HT-29 (cell line): Measurements from ENCODE around the gene MICALL1. TPM values are rescaled to one million over a fixed set of nuclear protein-coding genes. Genes with fewer than 3 reads are reported as not detected.
"Not testable (repeated sequence)": the region's sequence is repeated elsewhere in the genome, so short reads cannot be mapped to it uniquely, and the experiment has no call there.

Experiments
- DNase-seq: peaks from one replicate; pipeline ENCODE4 v3.0.0-alpha.2; 2015; ENCODE audit warnings: low spot score
- total RNA-seq: library from RNA; depleted of rRNA; stranded (reverse); fragments of >200 nt; shearing (Covaris generic); gene quantifications from 2 replicates; pipeline ENCODE4 v1.2.3, GENCODE V29; 2014

The MICALL1 gene
- total RNA-seq, 1 experiment from 2014 or later: 23.7 TPM

DNA sequence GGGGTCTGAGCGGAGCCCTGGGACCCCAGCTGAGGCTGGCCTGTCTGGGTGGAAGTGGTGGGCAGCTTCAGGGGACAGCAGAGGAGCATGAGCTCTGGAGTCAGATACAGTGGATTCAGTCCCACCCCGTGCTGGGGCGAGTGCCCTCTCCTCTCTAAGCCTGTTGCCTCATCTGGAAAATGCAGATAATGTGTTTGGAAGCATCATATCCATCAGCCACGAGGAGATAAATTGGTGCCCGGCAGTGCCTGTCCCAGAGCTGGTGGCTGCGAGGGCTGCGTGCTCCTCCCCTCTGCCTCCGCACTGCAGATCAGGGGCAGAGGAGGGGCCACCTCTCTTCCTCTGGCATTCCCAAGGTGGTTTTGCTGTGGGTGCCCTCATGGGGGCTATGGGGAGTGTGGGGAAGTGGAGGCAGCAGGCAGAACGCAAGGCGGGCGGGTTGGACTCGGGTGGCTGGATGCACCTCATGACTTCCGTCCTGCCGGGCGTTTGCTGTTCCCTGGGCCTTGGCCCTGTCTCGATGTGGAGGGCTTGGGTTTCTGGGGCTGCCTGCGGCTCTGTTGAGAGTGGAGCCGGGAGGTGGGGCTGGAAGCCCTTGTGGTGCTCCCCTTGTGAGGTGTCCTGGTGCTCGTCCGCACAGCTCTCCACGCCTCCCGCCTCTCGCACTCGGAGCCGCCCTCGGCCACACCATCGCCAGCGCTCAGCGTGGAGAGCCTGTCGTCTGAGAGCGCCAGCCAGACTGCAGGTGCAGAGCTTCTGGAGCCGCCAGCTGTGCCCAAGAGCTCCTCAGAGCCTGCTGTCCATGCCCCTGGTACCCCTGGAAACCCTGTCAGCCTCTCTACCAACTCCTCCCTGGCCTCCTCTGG is 20.9 kb downstream of the MICALL1 start:
- DNase-seq: no peak

DNA sequence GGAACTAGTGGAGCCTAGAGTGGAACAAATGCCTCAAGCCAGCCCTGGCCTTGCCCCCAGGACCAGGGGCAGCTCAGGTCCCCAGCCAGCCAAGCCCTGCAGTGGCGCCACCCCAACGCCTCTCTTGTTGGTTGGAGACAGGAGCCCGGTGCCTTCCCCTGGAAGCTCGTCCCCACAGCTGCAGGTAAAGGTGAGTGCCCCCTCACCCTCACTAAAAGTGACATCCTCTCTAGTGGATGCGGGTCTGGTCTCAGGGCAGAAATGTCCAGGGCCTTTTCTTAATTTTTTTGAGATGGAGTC is 21.5 kb downstream of the MICALL1 start:
- DNase-seq: no peak

DNA sequence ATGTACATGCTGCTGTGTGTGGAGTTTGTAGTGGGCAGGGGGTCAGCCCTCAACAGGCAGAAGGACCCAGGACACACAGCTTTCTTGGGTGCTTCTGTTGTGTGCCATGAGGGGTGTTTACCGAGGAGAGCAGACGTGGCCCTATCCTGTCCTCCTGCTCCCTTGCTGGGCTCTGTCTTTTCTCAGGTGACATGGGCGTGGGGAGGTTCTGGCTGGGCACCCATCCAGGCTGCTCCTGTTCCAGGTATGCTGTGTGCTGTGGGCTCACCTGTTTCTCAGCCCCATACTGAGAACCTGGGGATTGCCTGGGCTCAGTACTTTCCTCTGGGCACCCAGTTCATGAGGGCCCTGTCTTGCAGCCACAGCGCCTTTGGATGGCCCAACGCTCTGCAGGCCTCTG is 23.3 kb downstream of the MICALL1 start:
- DNase-seq: no peak

DNA sequence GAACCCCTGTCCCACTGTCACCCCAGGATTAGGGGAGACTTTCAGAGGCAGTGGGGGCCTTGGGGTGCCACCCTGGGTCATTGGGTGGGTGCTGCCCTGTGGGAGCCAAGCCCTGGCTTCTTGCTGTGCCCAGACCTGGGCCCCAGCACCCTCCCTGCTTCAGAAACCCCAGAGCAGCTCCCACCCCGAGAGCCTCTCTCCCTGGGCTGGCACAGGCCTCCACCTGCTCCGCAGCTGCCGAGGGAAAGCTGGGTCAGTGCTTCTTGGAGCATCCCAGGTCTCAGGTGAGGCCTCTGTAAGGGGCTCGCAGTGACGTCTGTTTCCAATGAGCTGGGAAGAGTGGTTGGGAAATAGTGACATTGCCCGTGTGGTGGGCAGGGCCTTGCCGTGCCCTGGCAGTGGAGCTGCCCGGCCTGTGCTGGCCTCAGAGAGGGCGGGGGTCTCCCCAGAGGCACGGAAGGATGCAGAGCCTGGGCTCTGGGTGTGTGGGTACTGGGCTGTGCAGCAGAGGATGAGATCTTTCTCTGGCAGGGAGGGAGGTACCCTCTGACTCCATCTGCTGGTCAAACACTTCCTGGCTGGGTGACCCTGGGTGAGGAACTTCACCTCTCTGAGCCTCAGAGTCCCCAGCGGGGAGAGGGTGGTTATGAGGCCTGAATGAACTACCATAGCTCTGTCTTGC is 24.3 kb downstream of the MICALL1 start:
- no peak for DNase-seq

DNA sequence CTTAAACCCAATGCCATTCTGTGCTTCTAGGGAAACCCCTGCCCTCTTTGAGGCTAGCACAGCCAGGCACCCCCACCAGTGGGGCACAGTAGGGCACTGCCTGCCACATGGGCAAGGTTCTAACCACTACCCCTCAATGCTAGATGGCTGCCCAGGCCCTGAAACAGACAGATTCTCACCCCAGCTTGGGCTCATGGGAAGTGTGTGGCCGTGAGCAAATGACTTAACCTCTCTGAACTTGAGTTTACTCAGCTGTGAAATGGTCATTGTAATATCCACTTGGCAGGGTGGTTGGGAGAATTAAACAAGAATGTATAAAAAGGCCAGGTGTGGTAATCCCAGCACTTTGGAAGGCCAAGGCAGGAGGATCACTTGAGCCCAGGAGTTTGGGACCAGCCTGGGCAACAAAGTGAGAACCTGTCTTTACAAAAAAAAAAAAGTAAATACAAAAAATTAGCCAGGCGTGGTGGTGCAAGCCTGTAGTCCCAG is 24.9 kb downstream of the MICALL1 start:
- DNase-seq: no peak

DNA sequence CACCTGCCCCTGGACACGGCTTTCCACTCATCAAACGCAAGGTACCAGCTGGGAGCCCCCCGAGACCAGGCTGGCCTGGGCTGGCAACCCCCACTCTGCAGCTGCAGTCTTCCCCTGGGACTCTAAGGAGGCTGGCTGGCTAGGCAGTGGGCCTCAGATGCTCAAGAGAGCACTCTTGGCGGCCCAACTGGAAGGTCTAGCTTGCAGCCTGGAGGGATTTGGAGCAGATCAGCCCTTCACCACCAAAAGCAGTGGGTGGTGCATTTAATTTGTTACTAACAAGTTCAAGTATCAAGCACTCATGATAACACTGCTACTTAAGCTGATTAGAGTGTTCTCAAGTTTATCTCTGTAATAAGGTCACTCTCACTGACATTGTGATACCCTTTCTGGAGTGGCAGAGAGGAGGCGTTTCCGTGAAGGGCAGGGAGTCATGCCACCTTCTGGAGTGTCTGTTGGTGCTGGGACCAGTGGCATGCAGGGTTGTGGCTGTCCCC is 25.8 kb downstream of the MICALL1 start:
- no peak for DNase-seq

DNA sequence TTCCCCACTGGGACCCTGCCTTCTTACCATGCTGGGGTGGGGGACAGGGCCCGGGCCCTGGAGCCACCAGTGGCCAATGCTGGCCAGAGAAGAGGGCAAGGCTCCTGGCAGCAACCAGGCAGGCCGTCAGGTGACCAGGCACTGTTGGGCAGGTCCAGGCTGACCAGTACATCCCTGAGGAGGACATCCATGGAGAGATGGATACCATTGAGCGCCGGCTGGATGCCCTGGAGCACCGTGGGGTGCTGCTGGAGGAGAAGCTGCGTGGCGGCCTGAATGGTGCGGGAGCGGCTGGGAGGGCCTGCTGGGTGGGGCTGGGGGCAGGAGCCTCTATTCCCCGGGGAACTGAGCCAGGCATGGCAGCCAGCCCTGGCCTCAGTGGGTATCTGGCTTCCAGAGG is 26.3 kb downstream of the MICALL1 start:
- no peak for DNase-seq

DNA sequence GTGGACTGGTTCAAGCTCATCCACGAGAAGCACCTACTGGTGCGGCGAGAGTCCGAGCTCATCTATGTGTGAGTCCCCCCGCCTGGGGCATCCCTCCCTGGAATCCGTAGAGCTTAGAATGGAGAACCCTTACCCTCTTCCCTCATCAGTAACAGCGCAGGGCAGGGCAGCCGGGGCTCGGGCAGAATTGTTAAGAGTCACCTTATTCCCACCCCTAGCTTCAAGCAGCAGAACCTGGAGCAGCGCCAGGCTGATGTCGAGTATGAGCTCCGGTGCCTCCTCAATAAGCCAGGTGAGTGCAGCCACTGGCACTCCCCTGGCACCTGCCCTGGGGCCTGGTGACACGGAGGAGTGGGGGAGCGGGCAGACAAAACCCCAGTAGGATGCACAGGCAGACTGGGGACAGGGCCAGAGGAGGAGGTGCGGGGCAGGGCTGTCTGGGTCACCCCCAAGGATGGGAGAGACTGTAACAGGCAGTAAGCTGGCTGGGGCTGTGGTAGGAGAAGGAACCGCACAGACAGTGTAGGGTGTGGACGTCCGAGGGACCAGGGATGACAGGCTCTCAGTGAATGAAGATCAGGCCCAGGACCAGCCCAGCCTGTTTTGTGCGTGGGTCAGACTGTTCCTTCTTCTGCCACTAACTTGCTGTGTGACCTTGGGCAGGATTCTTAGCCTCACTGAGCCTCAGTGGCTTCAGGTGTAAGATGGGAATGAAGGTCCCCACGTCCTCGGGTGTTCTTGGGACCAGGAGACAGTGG is 26.9 kb downstream of the MICALL1 start:
- no peak for DNase-seq

DNA sequence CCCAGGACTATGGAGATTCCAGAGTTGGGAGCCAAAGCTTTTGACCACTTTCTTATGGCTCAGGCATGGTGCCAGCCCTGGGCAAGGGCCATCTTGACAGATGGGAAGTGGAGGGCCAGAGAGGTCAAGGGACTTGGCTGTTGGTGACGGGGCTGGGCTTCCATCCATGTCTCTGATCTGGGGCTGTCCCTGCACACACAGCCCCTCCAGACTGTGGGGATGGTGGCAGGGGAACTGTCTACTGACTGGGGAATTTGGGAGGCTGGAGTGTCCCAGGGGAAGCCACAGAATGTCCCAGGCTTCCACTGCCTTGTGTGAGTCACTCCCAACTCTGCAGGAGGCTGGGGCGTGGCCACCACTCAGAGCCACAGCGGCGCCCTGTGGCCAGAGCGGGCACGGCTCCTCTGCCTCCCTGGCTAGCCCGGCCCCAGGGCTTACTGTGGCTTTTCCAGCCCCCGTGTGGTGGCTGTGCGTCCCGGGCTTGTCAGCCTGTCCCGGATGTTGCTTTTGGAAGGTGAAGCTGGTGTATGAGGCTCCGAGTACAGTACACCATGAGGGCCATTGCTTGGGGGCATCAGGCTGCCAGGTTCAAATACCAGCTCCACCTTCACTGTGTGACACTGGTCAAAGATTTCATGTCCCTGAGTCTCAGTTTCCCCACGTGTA is 27.7 kb downstream of the MICALL1 start:
- DNase-seq: peak; percentile 90

DNA sequence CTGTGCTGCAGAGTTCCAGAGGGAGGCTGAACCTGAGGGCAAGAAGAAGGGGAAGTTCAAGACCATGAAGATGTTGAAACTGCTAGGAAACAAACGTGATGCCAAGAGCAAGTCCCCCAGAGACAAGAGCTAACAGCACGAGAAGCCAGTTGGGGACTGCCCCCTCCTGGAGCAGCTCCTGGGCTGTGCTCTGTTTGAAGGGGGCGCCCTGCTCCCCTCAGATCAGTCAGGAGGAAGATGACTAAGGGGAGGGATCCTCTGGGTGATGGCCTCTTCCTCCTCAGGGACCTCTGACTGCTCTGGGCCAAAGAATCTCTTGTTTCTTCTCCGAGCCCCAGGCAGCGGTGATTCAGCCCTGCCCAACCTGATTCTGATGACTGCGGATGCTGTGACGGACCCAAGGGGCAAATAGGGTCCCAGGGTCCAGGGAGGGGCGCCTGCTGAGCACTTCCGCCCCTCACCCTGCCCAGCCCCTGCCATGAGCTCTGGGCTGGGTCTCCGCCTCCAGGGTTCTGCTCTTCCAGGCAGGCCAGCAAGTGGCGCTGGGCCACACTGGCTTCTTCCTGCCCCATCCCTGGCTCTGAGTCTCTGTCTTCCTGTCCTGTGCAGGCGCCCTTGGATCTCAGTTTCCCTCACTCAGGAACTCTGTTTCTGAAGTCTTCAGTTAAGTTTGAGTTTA is 34.7 kb downstream of the MICALL1 start:
- DNase-seq: no peak

DNA sequence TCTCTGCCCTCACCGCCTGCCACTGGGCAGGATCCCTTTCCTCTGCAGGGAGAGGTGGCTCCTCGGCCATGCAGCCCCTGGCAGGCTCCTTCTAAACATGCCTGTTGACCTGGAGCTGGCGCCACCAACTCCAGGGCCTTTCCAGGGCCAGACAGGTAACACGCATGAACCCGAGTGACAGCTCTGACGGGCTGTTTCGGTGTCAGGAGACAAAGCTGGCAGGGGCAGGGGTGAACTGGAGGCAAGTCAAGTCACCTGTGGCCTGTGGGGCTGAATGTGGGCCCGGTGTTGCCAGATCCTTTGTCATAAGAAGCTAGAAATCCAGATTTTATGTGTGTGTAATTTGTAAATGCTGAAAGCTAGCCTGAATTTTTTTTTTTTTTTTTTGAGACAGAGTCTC is 36.0 kb downstream of the MICALL1 start:
- DNase-seq: no peak

DNA sequence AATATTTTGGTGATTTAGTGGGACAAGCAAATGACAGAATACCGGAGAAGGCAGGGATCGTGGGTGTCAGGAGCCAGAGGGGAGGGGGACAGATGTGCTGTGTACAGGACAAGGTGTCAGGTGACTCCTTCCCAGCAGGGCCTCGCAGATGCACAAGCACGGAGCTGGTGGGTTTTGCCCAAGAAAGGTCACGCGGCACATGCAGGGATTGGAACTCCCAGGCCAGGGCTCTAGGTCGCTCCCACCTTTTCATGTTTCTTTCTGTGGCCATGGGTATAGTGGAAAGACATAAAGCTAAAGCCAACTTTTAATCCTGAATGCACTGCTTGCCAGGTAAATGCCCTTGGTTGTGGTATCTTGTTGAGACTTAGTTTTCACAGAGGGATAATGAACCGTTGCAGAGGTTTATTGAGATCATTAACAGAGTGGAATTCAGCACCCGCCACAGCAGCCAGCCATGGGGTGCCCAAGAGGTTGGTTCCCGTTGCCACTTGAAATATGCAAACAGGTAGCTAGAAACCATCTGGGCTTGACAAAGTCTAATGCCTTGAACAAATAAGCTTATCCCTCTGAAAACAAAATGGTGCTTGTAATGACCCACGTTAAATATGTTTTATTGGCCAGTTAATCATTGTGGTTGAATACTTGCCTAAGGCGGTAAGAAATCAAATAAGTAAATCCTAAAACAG is 37.2 kb downstream of the MICALL1 start:
- peak; percentile 6 for DNase-seq

DNA sequence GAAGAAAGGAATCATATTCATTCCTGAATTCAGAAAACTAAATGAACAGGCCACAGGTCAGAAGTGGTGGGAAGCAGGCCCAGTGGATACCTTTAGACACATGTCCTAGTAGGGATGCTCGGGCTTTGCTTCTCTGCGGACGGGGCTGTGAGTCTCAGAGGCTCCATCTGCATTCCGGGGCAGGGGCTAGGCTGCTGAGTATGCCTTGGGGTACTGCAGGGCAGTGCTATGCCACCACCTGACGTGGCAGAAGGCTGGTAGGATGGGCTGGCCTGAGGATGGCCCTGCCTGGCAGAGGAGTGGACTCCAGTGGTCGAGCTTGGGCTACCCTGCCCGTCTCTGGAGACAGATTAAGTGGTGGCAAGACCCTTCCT is 37.7 kb downstream of the MICALL1 start:
- DNase-seq: no peak

DNA sequence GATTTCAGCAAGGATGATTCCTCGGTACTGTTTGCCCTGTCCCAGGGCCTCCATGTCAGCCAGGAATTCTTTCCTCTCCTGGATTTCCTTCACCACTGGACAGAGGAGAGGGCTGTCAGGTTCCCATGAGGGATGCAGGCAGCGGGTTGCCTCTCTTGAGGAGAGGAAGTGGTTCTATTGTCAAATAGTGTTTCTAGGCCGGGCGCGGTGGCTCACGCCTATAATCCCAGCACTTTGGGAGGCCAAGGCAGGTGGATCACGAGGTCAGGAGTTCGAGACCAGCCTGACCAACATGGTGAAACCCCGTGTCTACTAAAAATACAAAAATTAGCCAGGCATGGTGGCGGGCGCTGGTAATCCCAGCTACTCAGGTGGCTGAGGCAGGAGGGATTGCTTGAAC is 38.3 kb downstream of the MICALL1 start:
- DNase-seq: not testable (repeated sequence)

DNA sequence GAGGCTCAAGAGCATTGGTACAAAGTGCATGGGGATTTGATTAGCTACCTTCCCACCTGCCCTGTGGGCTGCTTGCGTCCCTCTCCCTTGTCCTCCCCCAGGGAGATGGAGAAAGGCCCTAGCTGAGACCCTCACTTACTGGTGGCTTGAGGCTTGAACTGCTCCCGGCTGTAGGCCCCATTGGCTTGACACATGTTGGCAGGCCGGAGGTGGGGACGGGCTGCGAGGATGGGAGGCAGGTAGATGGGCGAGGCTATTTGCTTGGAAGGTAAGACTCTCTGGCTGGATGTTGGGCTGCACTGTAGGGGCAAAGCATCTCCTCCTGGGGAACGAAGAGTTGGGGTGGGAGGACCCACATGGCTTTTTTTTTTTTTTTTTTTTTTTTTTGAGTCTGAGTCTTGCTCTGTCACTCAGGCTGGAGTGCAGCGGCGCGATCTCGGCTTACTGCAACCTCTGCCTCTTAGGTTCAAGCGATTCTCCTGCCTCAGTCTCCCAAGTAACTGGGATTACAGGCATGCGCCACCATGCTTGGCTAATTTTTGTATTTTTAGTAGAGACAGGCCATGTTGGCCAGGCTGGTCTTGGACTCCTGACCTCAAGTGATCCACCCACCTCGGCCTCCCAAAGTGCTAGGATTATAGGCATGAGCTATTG is 41.2 kb downstream of the MICALL1 start:
- not testable (repeated sequence) for DNase-seq

DNA sequence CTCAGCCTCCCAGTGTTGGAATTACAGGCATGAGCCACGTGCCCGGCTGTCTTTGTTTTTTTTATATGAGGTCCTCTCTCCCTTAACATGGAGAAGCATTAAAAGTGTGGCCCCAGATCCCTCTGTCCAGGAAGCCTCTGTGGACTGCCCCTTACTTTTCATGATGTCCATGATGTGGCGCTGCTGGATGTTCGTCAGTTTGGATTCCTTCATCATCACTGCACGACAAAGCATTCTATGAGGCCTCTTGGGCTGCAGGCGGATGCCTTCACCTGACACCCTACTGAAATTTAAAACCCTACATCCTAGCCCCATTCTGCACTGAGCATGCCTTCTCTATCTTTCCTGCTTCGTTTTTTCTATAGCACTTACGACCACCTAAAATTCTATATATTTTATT is 45.2 kb downstream of the MICALL1 start:
- DNase-seq: no peak

DNA sequence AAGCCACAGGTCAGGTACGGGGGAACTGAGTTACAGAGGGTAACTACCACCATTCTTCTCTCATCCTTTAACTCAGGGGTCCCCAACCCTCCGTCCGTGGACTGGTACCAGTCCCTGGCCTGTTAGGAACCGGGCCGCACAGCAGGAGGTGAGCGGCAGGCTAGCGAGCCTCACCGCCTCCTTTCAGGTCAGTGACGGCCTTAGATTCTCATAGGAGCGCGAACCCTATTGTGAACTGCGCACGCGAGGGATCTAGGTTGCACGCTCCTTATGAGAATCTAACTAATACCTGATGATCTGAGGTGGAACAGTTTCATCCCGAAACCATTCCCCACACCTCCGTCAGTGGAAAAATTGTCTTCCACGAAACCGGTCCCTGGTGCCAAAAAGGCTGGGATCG is 46.5 kb downstream of the MICALL1 start:
- not testable (repeated sequence) for DNase-seq

DNA sequence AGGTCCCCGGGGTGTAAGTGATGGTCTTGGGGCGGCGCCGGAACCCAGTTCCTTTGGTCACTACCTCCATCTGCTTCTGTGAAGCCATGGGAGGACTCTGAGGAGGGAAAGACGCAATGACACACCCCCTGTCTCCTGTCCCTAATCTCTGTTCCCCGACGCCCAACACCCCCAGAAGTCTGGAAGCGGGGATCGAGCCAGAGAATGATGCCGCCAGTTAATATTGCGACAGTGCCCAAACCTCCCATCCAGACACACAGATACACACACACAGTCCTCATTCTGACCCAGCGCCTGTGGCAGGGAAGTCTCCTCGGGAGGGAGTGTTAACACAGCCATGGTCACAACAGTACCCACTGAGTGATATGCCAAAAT is 47.0 kb downstream of the MICALL1 start:
- DNase-seq: no peak

DNA sequence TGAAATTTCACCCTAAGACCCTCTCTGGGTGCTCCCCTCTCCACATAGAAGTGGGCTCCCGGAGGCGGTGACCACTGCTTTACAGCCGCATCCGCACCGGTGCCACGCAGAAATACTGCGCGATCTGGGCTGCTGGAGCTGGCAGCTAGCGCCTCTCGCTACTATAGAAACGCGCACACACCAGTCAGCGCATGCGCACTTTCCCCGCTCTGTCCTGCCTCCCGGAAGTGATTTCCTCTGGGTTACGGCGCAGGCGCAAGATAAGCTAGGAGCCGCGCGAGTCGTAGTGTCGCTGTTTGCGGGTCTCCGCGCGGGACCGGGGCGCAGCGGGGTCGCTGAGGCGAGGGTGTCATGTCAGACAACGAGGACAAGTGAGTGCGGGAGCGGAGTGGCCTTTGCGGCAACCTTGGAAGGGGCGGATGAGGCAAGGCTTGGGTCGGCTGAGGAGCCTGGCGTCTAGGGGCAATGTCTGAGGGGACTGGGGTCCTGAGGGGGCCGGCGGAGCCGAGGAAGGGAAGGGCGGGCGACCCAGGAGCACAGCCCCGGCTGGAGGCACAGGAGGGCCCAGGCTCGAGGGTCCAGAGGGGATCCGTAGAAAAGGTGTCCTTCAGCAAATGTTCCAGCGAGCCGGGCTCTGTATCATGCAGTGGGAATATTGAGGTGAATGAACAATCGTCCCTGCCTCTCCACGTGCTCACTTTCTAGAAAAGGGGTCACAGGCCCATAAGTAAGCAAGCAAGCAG is 47.5 kb downstream of the MICALL1 start, which contains the start of the genes C22orf23 and POLR2F:
Gene C22orf23, minus strand, starts transcription at position 165 of the 743 bp plus-strand sequence. CDS start 452 bp downstream, outside the sequence.
Gene POLR2F, plus strand, starts transcription at position 263 of the 743 bp plus-strand sequence. Its CDS starts 89 bp downstream, at position 352.
- DNase-seq: peak; percentile 94
